A549 (cell line): ENCODE measurements around the gene RNF152. TPM values are rescaled to one million over a fixed set of nuclear protein-coding genes. Genes with fewer than 3 reads are reported as not detected.

Source experiments
- ATAC-seq, 2 experiments: fragments of 200-7000 bp in 1 of 2; fragments of >200 bp in 1 of 2; cut with Nextera tagmentation in 1 of 2; cut with Tn5 transposase in 1 of 2; 3 replicates each; pipeline versions ENCODE4 v1.8.0 to v1.9.1; 2018 to 2020; ENCODE audit warnings: mild to moderate bottlenecking in 1 of 2, moderate library complexity in 1 of 2
- CTCF ChIA-PET: fragments of 300-600 bp; sonication (Branson Sonifier 250); formaldehyde crosslinking; extraction: SDS; loops from one replicate; lab custom pipeline; 2021; ENCODE audit warnings: antibody characterized with exemption, inconsistent platforms; lab: Yijun Ruan, JAX
- POLR2A ChIA-PET: fragments of 350-600 bp; formaldehyde crosslinking; extraction: SDS; loops from one replicate; lab custom pipeline; 2021; ENCODE audit warnings: antibody characterized with exemption, inconsistent platforms; lab: Yijun Ruan, JAX
- DNase-seq, 2 experiments: peaks; one replicate each; pipeline versions ENCODE4 v3.0.0 to v3.0.0-alpha.2; 2011 to 2016; ENCODE audit warnings: low read depth in 1 of 2, low spot score in 1 of 2
- FAIRE-seq: peaks from 2 replicates; lab custom pipeline; 2011; peaks lifted over from hg19 to GRCh38; lab: Jason Lieb, UNC
- H3K27ac ChIP-seq, 2 experiments: fragments of >200 bp; sonication (Bioruptor Twin); formaldehyde crosslinking; 3 replicates each; pipeline ENCODE4 v1.5.1; 2016 to 2017
- H3K4me1 ChIP-seq: fragments of >200 bp; sonication (Bioruptor Twin); formaldehyde crosslinking; 3 replicates; pipeline ENCODE4 v1.6.1; 2016
- H3K4me2 ChIP-seq: fragments of >200 bp; sonication (Bioruptor Twin); formaldehyde crosslinking; 3 replicates; pipeline ENCODE4 v1.6.1; 2016
- H3K4me3 ChIP-seq: fragments of >200 bp; sonication (Bioruptor Twin); formaldehyde crosslinking; 3 replicates; pipeline ENCODE4 v1.5.1; 2016
- H3K9me3 ChIP-seq: fragments of >200 bp; sonication (Bioruptor Twin); formaldehyde crosslinking; 3 replicates; pipeline ENCODE4 v1.6.1; 2016
- CBX8 ChIP-seq: fragments of 200-600 bp; sonication (generic); IDR thresholded peaks from 2 replicates; pipeline ENCODE4 v1.6.1; 2016
- CHD2 ChIP-seq: fragments of 150-350 bp; IDR thresholded peaks from 2 replicates; pipeline ENCODE4 v1.6.1; 2014; ENCODE audit warnings: low read length; ENCODE audit not compliant: partially characterized antibody
- CTCF ChIP-seq: fragments of >200 bp; sonication (Bioruptor Twin); formaldehyde crosslinking; IDR thresholded peaks from 3 replicates; pipeline ENCODE4 v1.5.1; 2016
- FOXS1 ChIP-seq: fragments of 250-450 bp; sonication (Bioruptor Pico); IDR thresholded peaks from 2 replicates; pipeline ENCODE4 v1.5.0; 2020; ENCODE audit warnings: mild to moderate bottlenecking, moderate library complexity
- HDAC2 ChIP-seq: fragments of 200-600 bp; sonication (generic); IDR thresholded peaks from 2 replicates; pipeline ENCODE4 v1.6.1; 2016
- HOXA7 ChIP-seq: fragments of 250-450 bp; sonication (Bioruptor Pico); IDR thresholded peaks from 2 replicates; pipeline ENCODE4 v1.5.0; 2020; ENCODE audit warnings: mild to moderate bottlenecking, moderate library complexity
- HOXB5 ChIP-seq: fragments of 250-450 bp; sonication (Bioruptor Pico); IDR thresholded peaks from 2 replicates; pipeline ENCODE4 v1.5.0; 2020; ENCODE audit warnings: mild to moderate bottlenecking, moderate library complexity
- JUN ChIP-seq, 2 experiments: fragments of >200 bp; sonication (Bioruptor Twin); formaldehyde crosslinking; IDR thresholded peaks; 2 replicates in 1 of 2; 3 replicates in 1 of 2; pipeline ENCODE4 v1.6.1; 2016 to 2017
- KDM5A ChIP-seq: fragments of 200-600 bp; sonication (generic); IDR thresholded peaks from 2 replicates; pipeline ENCODE4 v1.6.1; 2016; ENCODE audit warnings: antibody characterized with exemption, mild to moderate bottlenecking
- NFE2L2 ChIP-seq: fragments of 150-350 bp; conservative IDR thresholded peaks from 2 replicates; pipeline ENCODE4 v1.6.1; 2014; ENCODE audit warnings: low read length
- NPAS2 ChIP-seq: fragments of 250-450 bp; sonication (Bioruptor Pico); IDR thresholded peaks from 2 replicates; pipeline ENCODE4 v1.8.0; 2022; ENCODE audit warnings: mild to moderate bottlenecking, moderate library complexity, borderline replicate concordance
- NR3C1 ChIP-seq: fragments of >200 bp; sonication (Bioruptor Twin); formaldehyde crosslinking; IDR thresholded peaks from 3 replicates; pipeline ENCODE4 v1.6.1; 2017
- PBX3 ChIP-seq: IDR thresholded peaks from 2 replicates; pipeline ENCODE4 v1.6.1; 2012
- PHF8 ChIP-seq: fragments of 200-600 bp; sonication (generic); IDR thresholded peaks from 2 replicates; pipeline ENCODE4 v1.6.1; 2016; ENCODE audit warnings: low read depth, mild to moderate bottlenecking, antibody characterized with exemption, moderate library complexity, borderline replicate concordance
- POLR2AphosphoS2 ChIP-seq: conservative IDR thresholded peaks from 2 replicates; pipeline ENCODE4 v1.6.1; 2012; ENCODE audit warnings: low read length, improper control_type of control experiment, inconsistent platforms
- RAD21 ChIP-seq, 2 experiments: fragments of >200 bp in 1 of 2; sonication (Bioruptor Twin) in 1 of 2; formaldehyde crosslinking in 1 of 2; IDR thresholded peaks in 1 of 2; conservative IDR thresholded peaks in 1 of 2; 2 replicates in 1 of 2; 3 replicates in 1 of 2; pipeline ENCODE4 v1.6.1; 2012 to 2018; ENCODE audit warnings: inconsistent platforms in 1 of 2
- RARB ChIP-seq: fragments of 250-450 bp; sonication (Bioruptor Pico); IDR thresholded peaks from 2 replicates; pipeline ENCODE4 v1.8.0; 2021; ENCODE audit warnings: mild to moderate bottlenecking, moderate library complexity
- RNF2 ChIP-seq: fragments of 200-600 bp; sonication (generic); IDR thresholded peaks from 2 replicates; pipeline ENCODE4 v1.6.1; 2016; ENCODE audit warnings: low read depth, mild to moderate bottlenecking, antibody characterized with exemption, moderate library complexity, borderline replicate concordance
- SMC3 ChIP-seq: fragments of >200 bp; sonication (Bioruptor Twin); formaldehyde crosslinking; IDR thresholded peaks from 3 replicates; pipeline ENCODE4 v1.6.1; 2018; ENCODE audit warnings: inconsistent platforms
- SREBF2 ChIP-seq: fragments of 450-650 bp; IDR thresholded peaks from 2 replicates; pipeline ENCODE4 v1.6.1; 2014; ENCODE audit warnings: mild to moderate bottlenecking, moderate library complexity
- TFCP2L1 ChIP-seq: fragments of 250-450 bp; sonication (Bioruptor Pico); IDR thresholded peaks from 2 replicates; pipeline ENCODE4 v1.5.0; 2021; ENCODE audit warnings: mild to moderate bottlenecking
- USF2 ChIP-seq: fragments of 450-650 bp; IDR thresholded peaks from 2 replicates; pipeline ENCODE4 v1.6.1; 2014; ENCODE audit warnings: antibody characterized with exemption
- ZNF302 ChIP-seq: fragments of 250-450 bp; sonication (Bioruptor Pico); IDR thresholded peaks from 2 replicates; pipeline ENCODE4 v1.9.0; 2021; ENCODE audit warnings: inconsistent platforms, mild to moderate bottlenecking, moderate library complexity
- WGBS: methylation state at CpG from one replicate; pipeline ENCODE4 v1.1.6; 2017; ENCODE audit errors: missing lambda C conversion rate; 5-methylcytosine and 5-hydroxymethylcytosine counted together
- polyA plus RNA-seq, 4 experiments: library from polyadenylated mRNA; depleted of rRNA in 3 of 4; stranded (reverse); fragments of >200 nt; fragmentation: RNase III in 1 of 4; extraction: RNeasy Plus Mini Kit Qiagen cat#74134 plus additional on column Dnase treatment in 1 of 4; gene quantifications; 2 replicates in 3 of 4; 3 replicates in 1 of 4; pipeline ENCODE4 v1.2.3, GENCODE V29; 2011 to 2017
- TF ChIP-seq, protein P1 (sequence below): fragments of 150-350 bp; IDR thresholded peaks from 2 replicates; pipeline ENCODE4 v1.6.1; 2014; ENCODE audit warnings: low read depth, mild to moderate bottlenecking, low read length
- TF ChIP-seq, protein P2 (sequence below): fragments of >200 bp; sonication (Bioruptor Twin); formaldehyde crosslinking; IDR thresholded peaks from 2 replicates; pipeline ENCODE4 v1.6.1; 2016

Gene RNF152
- polyA plus RNA-seq, 2 of the 4 experiments (the other 2 are of a cell fraction) = 0.12 TPM; not detected in 1

DNA sequence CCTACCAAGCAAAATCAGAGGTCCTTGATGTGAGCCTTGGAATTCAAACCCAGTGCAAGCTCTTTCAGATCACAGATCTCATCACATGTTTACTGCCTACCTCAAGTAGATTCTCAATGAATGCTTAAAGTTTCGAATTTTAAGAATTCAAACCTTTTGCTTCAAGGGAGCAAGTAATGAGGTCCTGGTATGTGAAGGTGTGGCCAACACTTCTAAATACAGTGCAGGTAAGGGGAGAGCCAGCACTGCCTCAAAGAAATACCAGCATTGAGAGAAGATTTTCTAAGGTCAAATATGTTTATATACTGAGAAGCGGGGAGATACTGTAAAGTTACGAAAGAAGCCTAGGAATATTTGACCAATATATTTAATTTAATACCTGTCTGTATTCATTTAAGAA lies 19.7 kb upstream of the RNF152 start:
- Histone ChIP-seq H3K9me3 (no peaks in the 10 kb centered on the region), H3K4me2 (no peak overlapping the region), H3K4me1 (no peaks in the 10 kb centered on the region), H3K4me3 (no peak overlapping the region), H3K27ac (no peak overlapping the region)
- 29% methylated on average over 3 of the region's 3 CpGs for WGBS
- POLR2A ChIA-PET = no interaction called here
- CTCF ChIA-PET = interaction anchor here (0.6 kb wide), 1 partner anchor 739 kb away, joined by 4 read pairs; no protein-coding TSS in a partner anchor
- ATAC-seq (no peak), FAIRE-seq (no peak), DNase-seq (no peak)
- no peak for TF ChIP-seq PHF8
- no peak for TF ChIP-seq ZNF302 (CRISPR knock-in tag)
- no peak for TF ChIP-seq NPAS2 (CRISPR knock-in tag)
- TF ChIP-seq HDAC2 = no peak
- no peak for TF ChIP-seq JUN (IDR thresholded peaks at IDR 0.05)
- TF ChIP-seq HOXB5 (CRISPR knock-in tag) = no peak
- TF ChIP-seq, protein P1, sequence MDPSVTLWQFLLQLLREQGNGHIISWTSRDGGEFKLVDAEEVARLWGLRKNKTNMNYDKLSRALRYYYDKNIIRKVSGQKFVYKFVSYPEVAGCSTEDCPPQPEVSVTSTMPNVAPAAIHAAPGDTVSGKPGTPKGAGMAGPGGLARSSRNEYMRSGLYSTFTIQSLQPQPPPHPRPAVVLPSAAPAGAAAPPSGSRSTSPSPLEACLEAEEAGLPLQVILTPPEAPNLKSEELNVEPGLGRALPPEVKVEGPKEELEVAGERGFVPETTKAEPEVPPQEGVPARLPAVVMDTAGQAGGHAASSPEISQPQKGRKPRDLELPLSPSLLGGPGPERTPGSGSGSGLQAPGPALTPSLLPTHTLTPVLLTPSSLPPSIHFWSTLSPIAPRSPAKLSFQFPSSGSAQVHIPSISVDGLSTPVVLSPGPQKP = no peak
- no peak for TF ChIP-seq RARB
- TF ChIP-seq RNF2 = no peak
- no peak for TF ChIP-seq FOXS1
- TF ChIP-seq SREBF2 = no peak
- no peak for TF ChIP-seq CBX8
- no peak for TF ChIP-seq TFCP2L1 (CRISPR knock-in tag)
- TF ChIP-seq CTCF = no peak
- no peak for TF ChIP-seq NFE2L2

GRCh38 chr18:61910101-61910500 lies 17.3 kb upstream of the RNF152 start:
- no peak for FAIRE-seq
- no peak overlapping the region for H3K27ac ChIP-seq
- H3K4me3 ChIP-seq = no peak overlapping the region
- H3K4me1 ChIP-seq = no peaks in the 10 kb centered on the region
- CTCF ChIA-PET = interaction anchor here (1.4 to 2.2 kb wide), 2 partner anchors 8 to 328 kb away, joined by 4 to 7 read pairs; no protein-coding TSS in a partner anchor
- ATAC-seq = no peak
- no peaks in the 10 kb centered on the region for H3K9me3 ChIP-seq
- POLR2A ChIA-PET = no interaction called here
- no peak for DNase-seq
- H3K4me2 ChIP-seq = no peak overlapping the region
- TF ChIP-seq SMC3 = no peak
- TF ChIP-seq, protein P2, sequence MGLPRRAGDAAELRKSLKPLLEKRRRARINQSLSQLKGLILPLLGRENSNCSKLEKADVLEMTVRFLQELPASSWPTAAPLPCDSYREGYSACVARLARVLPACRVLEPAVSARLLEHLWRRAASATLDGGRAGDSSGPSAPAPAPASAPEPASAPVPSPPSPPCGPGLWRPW = no peak
- no peak for TF ChIP-seq CHD2
- no peak for TF ChIP-seq PBX3
- TF ChIP-seq RARB = no peak
- TF ChIP-seq USF2 = no peak
- TF ChIP-seq POLR2AphosphoS2 = no peak
- no peak for TF ChIP-seq KDM5A
- no peak for TF ChIP-seq CTCF
- TF ChIP-seq RAD21 (conservative IDR thresholded peaks at IDR 0.05 in 1 of 2, IDR thresholded peaks at IDR 0.05 in 1 of 2) = no peak
- TF ChIP-seq HOXA7 = no peak
- TF ChIP-seq NR3C1 = no peak
